Activated CD8-positive, alpha-beta T cell treated with anti-CD3 and anti-CD28 coated beads for 36 hours (primary cell): ENCODE measurements around the gene KANSL3. TPM values are rescaled to one million over a fixed set of nuclear protein-coding genes. Genes with fewer than 3 reads are reported as not detected.

Source experiments
- ATAC-seq: fragments of 200-7000 bp; cut with Tn5 transposase; one replicate; pipeline ENCODE4 v1.10.0; 2021; ENCODE audit warnings: mild to moderate bottlenecking, moderate library complexity
- CTCF ChIA-PET: fragments of 350-600 bp; sonication (Branson Sonifier 250); formaldehyde crosslinking; loops from one replicate; lab custom pipeline; 2021; ENCODE audit warnings: antibody characterized with exemption; lab: Charles Lee
- POLR2A ChIA-PET: fragments of 350-600 bp; sonication (Branson Sonifier 250); formaldehyde crosslinking; loops from one replicate; lab custom pipeline; 2021; ENCODE audit warnings: antibody characterized with exemption; lab: Charles Lee
- DNase-seq: peaks from one replicate; pipeline ENCODE4 v3.0.0-alpha.2; 2020
- H3K27ac Mint-ChIP-seq: one replicate; pipeline ENCODE4 v1.8.0; 2021; ENCODE audit warnings: mild to moderate bottlenecking, mixed read lengths
- H3K27me3 Mint-ChIP-seq: one replicate; pipeline ENCODE4 v1.8.0; 2021; ENCODE audit warnings: mixed read lengths
- H3K36me3 Mint-ChIP-seq: one replicate; pipeline ENCODE4 v1.8.0; 2021; ENCODE audit warnings: low read depth, mixed read lengths
- H3K4me1 Mint-ChIP-seq: one replicate; pipeline ENCODE4 v1.8.0; 2021; ENCODE audit warnings: low read depth, mixed read lengths
- H3K4me3 Mint-ChIP-seq: one replicate; pipeline ENCODE4 v1.8.0; 2021; ENCODE audit warnings: mild to moderate bottlenecking, moderate library complexity, mixed read lengths
- H3K9me3 Mint-ChIP-seq: one replicate; pipeline ENCODE4 v1.8.0; 2021; ENCODE audit warnings: mixed read lengths
- CTCF ChIP-seq: fragments of 200-600 bp; IDR thresholded peaks from one replicate; pipeline ENCODE4 v1.8.0; 2022; ENCODE audit warnings: antibody characterized with exemption, mild to moderate bottlenecking
- intact Hi-C: fragments of 100-400 bp; cut with micrococcal nuclease; formaldehyde crosslinking; loops from one replicate; pipeline ENCODE4 v1.10.0; 2022
- total RNA-seq, 2 experiments: library from RNA; stranded (reverse); gene quantifications; one replicate each; pipeline ENCODE4 v1.2.3, GENCODE V29; 2021

Gene KANSL3
- total RNA-seq, 2 experiments from 2014 or later, result 37.8 to 39.8 TPM

GRCh38 chr2:96683972-96684820, 46.1 kb upstream of the KANSL3 start:
- DNase-seq (no peak), ATAC-seq (no peak)
- Mint-ChIP-seq H3K4me3 (no peak overlapping the region), H3K27me3 (peaks cover 3% of the 10 kb centered on the region), H3K4me1 (no peaks in the 10 kb centered on the region), H3K9me3 (no peaks in the 10 kb centered on the region), H3K27ac (no peak overlapping the region), H3K36me3 (no peaks in the 10 kb centered on the region)
- ChIA-PET CTCF (no interaction called here), POLR2A (no interaction called here)
- TF ChIP-seq CTCF, result no peak
- intact Hi-C loops, result no loop called here

GRCh38 chr2:96683307-96683706, 45.2 kb upstream of the KANSL3 start:
- ChIA-PET CTCF (no interaction called here), POLR2A (interaction anchor here (0.6 kb wide), 1 partner anchor 43 kb away, joined by 5 read pairs; no protein-coding TSS in a partner anchor)
- H3K36me3 Mint-ChIP-seq, result no peaks in the 10 kb centered on the region
- no peak for TF ChIP-seq CTCF
- ATAC-seq, result no peak
- H3K27ac Mint-ChIP-seq, result no peak overlapping the region
- no peaks in the 10 kb centered on the region for H3K4me1 Mint-ChIP-seq
- intact Hi-C loops, result no loop called here
- DNase-seq, result no peak
- peaks cover 3% of the 10 kb centered on the region for H3K27me3 Mint-ChIP-seq
- H3K9me3 Mint-ChIP-seq, result no peaks in the 10 kb centered on the region
- H3K4me3 Mint-ChIP-seq, result no peak overlapping the region

GRCh38 chr2:96681540-96681939, 43.4 kb upstream of the KANSL3 start:
- H3K4me1 Mint-ChIP-seq, result no peaks in the 10 kb centered on the region
- ChIA-PET CTCF (no interaction called here), POLR2A (no interaction called here)
- no peak for TF ChIP-seq CTCF
- no peak overlapping the region for H3K4me3 Mint-ChIP-seq
- ATAC-seq (no peak), DNase-seq (no peak)
- intact Hi-C loops, result no loop called here
- H3K27me3 Mint-ChIP-seq, result peaks cover 3% of the 10 kb centered on the region
- H3K9me3 Mint-ChIP-seq, result no peaks in the 10 kb centered on the region
- no peak overlapping the region for H3K27ac Mint-ChIP-seq
- no peaks in the 10 kb centered on the region for H3K36me3 Mint-ChIP-seq

- ATAC-seq (no peak), DNase-seq (no peak)
- H3K4me1 Mint-ChIP-seq, result no peaks in the 10 kb centered on the region
- CTCF ChIA-PET, result no interaction called here
- H3K4me3 Mint-ChIP-seq, result no peak overlapping the region
- no peaks in the 10 kb centered on the region for H3K36me3 Mint-ChIP-seq
- POLR2A ChIA-PET, result no interaction called here
- intact Hi-C loops, result no loop called here
- TF ChIP-seq CTCF, result no peak
- no peaks in the 10 kb centered on the region for H3K9me3 Mint-ChIP-seq
- peaks cover 3% of the 10 kb centered on the region for H3K27me3 Mint-ChIP-seq
- no peak overlapping the region for H3K27ac Mint-ChIP-seq
Measured at GRCh38 chr2:96680561-96681141, 42.5 kb upstream of the KANSL3 start.

- no peaks in the 10 kb centered on the region for H3K9me3 Mint-ChIP-seq
- no peaks in the 10 kb centered on the region for H3K36me3 Mint-ChIP-seq
- POLR2A ChIA-PET, result no interaction called here
- CTCF ChIA-PET, result no interaction called here
- ATAC-seq (no peak), DNase-seq (no peak)
- intact Hi-C loops, result no loop called here
- H3K27me3 Mint-ChIP-seq, result peaks cover 3% of the 10 kb centered on the region
- no peak overlapping the region for H3K4me3 Mint-ChIP-seq
- TF ChIP-seq CTCF, result no peak
- H3K27ac Mint-ChIP-seq, result no peak overlapping the region
- H3K4me1 Mint-ChIP-seq, result no peaks in the 10 kb centered on the region
Measured at GRCh38 chr2:96679848-96680247, 41.7 kb upstream of the KANSL3 start.
